ENCODE measurements around the gene RPS3.
"Not testable (repeated sequence)": the region's sequence is repeated elsewhere in the genome, so short reads cannot be mapped to it uniquely, and the experiment has no call there.

RPS3 gene

GRCh38 chr11:75399344-75400145 is at the start of gene RPS3:
Gene RPS3 (plus strand): TSS chr11:75399518. CDS start chr11:75399548, 30 bp downstream.
- peak; percentile 90 for DNase-seq

- DNase-seq = no peak
Measured at GRCh38 chr11:75349521-75350116, 49.7 kb upstream of the RPS3 start.

GRCh38 chr11:75350122-75350742 is 49.1 kb upstream of the RPS3 start:
- DNase-seq = no peak

GRCh38 chr11:75350743-75351540 is 48.4 kb upstream of the RPS3 start:
- peak; percentile 44 for DNase-seq

GRCh38 chr11:75351541-75351790 is 47.9 kb upstream of the RPS3 start, which contains the start of gene ARRB1:
Gene ARRB1 (minus strand): TSS chr11:75351661. CDS start chr11:75351607, 54 bp downstream.
- DNase-seq = no peak

GRCh38 chr11:75351791-75352587 is 47.3 kb upstream of the RPS3 start:
- peak; percentile 77 for DNase-seq

- no peak for DNase-seq
Measured at GRCh38 chr11:75352588-75353206, 46.6 kb upstream of the RPS3 start.

GRCh38 chr11:75355051-75355450 is 44.3 kb upstream of the RPS3 start:
- no peak for DNase-seq

- DNase-seq = no peak
Measured at GRCh38 chr11:75356613-75357012, 42.7 kb upstream of the RPS3 start.

- not testable (repeated sequence) for DNase-seq
Measured at GRCh38 chr11:75362285-75362684, 37.0 kb upstream of the RPS3 start.

- DNase-seq = no peak
Measured at GRCh38 chr11:75365711-75366181, 33.6 kb upstream of the RPS3 start.

GRCh38 chr11:75366826-75367225 is 32.5 kb upstream of the RPS3 start:
- DNase-seq = not testable (repeated sequence)

GRCh38 chr11:75369560-75370255 is 29.6 kb upstream of the RPS3 start:
- no peak for DNase-seq

- no peak for DNase-seq
Measured at GRCh38 chr11:75371949-75372876, 27.1 kb upstream of the RPS3 start.

- no peak for DNase-seq
Measured at GRCh38 chr11:75373201-75373600, 26.1 kb upstream of the RPS3 start.

- no peak for DNase-seq
Measured at GRCh38 chr11:75374646-75375045, 24.7 kb upstream of the RPS3 start.

GRCh38 chr11:75375626-75376025 is 23.7 kb upstream of the RPS3 start:
- DNase-seq = no peak

- DNase-seq = no peak
Measured at GRCh38 chr11:75376175-75376574, 23.1 kb upstream of the RPS3 start.

GRCh38 chr11:75378776-75379175 is 20.5 kb upstream of the RPS3 start:
- not testable (repeated sequence) for DNase-seq

GRCh38 chr11:75380245-75380644 is 19.1 kb upstream of the RPS3 start:
- no peak for DNase-seq

All from CD4-positive, alpha-beta T cell treated with Interleukin-10 for 1 hour (primary cell).